Transverse colon (tissue), 1 donor: ENCODE measurements around the gene SLC4A2.

Experiments used
- EP300 ChIP-seq: sonication (generic); formaldehyde crosslinking; IDR thresholded peaks from one replicate; pipeline ENCODE4 v1.6.1; 2017; ENCODE audit warnings: antibody characterized with exemption, low read depth
- POLR2A ChIP-seq: fragments of 450-650 bp; IDR thresholded peaks from one replicate; pipeline ENCODE4 v1.6.1; 2016; ENCODE audit warnings: antibody characterized with exemption, mild to moderate bottlenecking, moderate library complexity

- TF ChIP-seq POLR2A (no peak), EP300 (no peak)
Measured at GRCh38 chr7:151122796-151123157, 63.4 kb downstream of the SLC4A2 start.
